ENCODE measurements around the gene TECPR1. TPM values are rescaled to one million over a fixed set of nuclear protein-coding genes. Genes with fewer than 3 reads are reported as not detected.

TECPR1 gene
- total RNA-seq, 1 experiment from 2014 or later = 13.9 TPM

DNA sequence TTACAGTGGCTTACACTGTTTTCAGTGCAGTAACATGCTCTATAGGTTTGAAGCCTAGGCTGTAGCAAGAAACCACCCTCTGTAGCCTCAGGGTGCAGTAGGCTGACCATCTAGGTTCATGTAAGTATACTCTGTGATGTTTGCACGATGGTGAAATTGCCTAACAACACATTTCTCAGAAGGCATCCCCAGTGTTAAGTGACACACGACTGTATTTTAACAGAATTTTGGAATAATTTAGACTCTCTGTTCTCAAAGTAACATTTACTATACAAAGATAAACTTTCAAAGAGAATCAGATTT is 85.4 kb downstream of the TECPR1 start:
- H3K23me2 ChIP-seq (ENCODE audit: insufficient read length, low read depth, low read length, poor library complexity, severe bottlenecking) = no peaks in the 10 kb centered on the region
- no peaks in the 10 kb centered on the region for H3K27me3 Mint-ChIP-seq (ENCODE audit: low read depth)
- no peak overlapping the region for H3K27ac Mint-ChIP-seq
- H2AK5ac ChIP-seq (ENCODE audit: insufficient read length, low read length) = no peak overlapping the region
- no peak overlapping the region for H2BK5ac ChIP-seq (ENCODE audit: insufficient read length, low read length)
- no peak overlapping the region for H3K18ac ChIP-seq (ENCODE audit: insufficient read length, low read depth, low read length)
- no peak overlapping the region for H3K27ac ChIP-seq (ENCODE audit: insufficient read length, low read depth, low read length)
- no peak overlapping the region for H2BK15ac ChIP-seq (ENCODE audit: low read depth, low read length)
- H3K79me2 ChIP-seq (ENCODE audit: insufficient read depth, low read length) = no peaks in the 10 kb centered on the region
- no peak overlapping the region for H2BK120ac ChIP-seq (ENCODE audit: low read depth, low read length, poor library complexity, severe bottlenecking)
- H2AFZ ChIP-seq (ENCODE audit: low read length) = no peak overlapping the region
- no peak overlapping the region for H3K4me3 Mint-ChIP-seq
- H4K20me1 ChIP-seq (ENCODE audit: control insufficient read depth, insufficient read depth, insufficient read length) = no peaks in the 10 kb centered on the region
- H4K5ac ChIP-seq (ENCODE audit: insufficient read length, low read depth, low read length) = no peak overlapping the region
- no peak overlapping the region for H4K8ac ChIP-seq (replicated peaks; ENCODE audit: insufficient read length, low read depth, low read length)
- H2BK20ac ChIP-seq (ENCODE audit: low read depth, low read length, poor library complexity, severe bottlenecking) = no peak overlapping the region
- H3K9me3 ChIP-seq (ENCODE audit: control insufficient read depth, low read depth, low read length) = no peaks in the 10 kb centered on the region
- no peak overlapping the region for H4K91ac ChIP-seq (ENCODE audit: insufficient read length, low read depth, low read length)
- no peak overlapping the region for H3K4me2 ChIP-seq (ENCODE audit: insufficient read depth, insufficient read length, low read length)
- no peak overlapping the region for H3K14ac ChIP-seq (ENCODE audit: insufficient read depth, low read length)
- H3K9me3 Mint-ChIP-seq = no peaks in the 10 kb centered on the region
- TF ChIP-seq, protein P1, sequence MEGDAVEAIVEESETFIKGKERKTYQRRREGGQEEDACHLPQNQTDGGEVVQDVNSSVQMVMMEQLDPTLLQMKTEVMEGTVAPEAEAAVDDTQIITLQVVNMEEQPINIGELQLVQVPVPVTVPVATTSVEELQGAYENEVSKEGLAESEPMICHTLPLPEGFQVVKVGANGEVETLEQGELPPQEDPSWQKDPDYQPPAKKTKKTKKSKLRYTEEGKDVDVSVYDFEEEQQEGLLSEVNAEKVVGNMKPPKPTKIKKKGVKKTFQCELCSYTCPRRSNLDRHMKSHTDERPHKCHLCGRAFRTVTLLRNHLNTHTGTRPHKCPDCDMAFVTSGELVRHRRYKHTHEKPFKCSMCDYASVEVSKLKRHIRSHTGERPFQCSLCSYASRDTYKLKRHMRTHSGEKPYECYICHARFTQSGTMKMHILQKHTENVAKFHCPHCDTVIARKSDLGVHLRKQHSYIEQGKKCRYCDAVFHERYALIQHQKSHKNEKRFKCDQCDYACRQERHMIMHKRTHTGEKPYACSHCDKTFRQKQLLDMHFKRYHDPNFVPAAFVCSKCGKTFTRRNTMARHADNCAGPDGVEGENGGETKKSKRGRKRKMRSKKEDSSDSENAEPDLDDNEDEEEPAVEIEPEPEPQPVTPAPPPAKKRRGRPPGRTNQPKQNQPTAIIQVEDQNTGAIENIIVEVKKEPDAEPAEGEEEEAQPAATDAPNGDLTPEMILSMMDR (conservative IDR thresholded peaks at IDR 0.05) = no peak
- H3K56ac ChIP-seq (ENCODE audit: insufficient read length, low read depth, low read length) = no peak overlapping the region
- peaks cover 2 to 5% (median 5%) of the 10 kb centered on the region in 3 experiments; a peak in 5 of 7 replicates for H3K36me3 Mint-ChIP-seq (ENCODE audit: insufficient read depth in 1 of 3, low read depth in 3 of 3)
- H2BK12ac ChIP-seq (ENCODE audit: insufficient read length, low read depth, low read length) = no peak overlapping the region
- H3K4me1 ChIP-seq (ENCODE audit: insufficient read depth, low read length) = no peaks in the 10 kb centered on the region
- H3K4ac ChIP-seq (ENCODE audit: low read depth, low read length) = no peak overlapping the region
- no peak overlapping the region for H3K23ac ChIP-seq (ENCODE audit: insufficient read length, low read depth, low read length)
- no peaks in the 10 kb centered on the region for H3K27me3 ChIP-seq (ENCODE audit: insufficient read depth, low read length)
- H3K79me1 ChIP-seq (ENCODE audit: insufficient read depth, low read depth, low read length, poor library complexity, severe bottlenecking) = no peaks in the 10 kb centered on the region
- H3K4me1 Mint-ChIP-seq = peaks cover 14 to 25% of the 10 kb centered on the region in 2 experiments
- H3T11ph ChIP-seq (ENCODE audit: low read length) = no peak overlapping the region
- DNase-seq = no peak
- no peak overlapping the region for H3K9ac ChIP-seq (ENCODE audit: extremely low read depth, insufficient read length, low read length)
- no CpG with 5 or more reads among the region's 2 CpGs for WGBS (ENCODE audit: extremely low coverage, insufficient read length, low lambda C conversion rate)
